ENCODE measurements around the gene BAHCC1.

Gene BAHCC1

DNA sequence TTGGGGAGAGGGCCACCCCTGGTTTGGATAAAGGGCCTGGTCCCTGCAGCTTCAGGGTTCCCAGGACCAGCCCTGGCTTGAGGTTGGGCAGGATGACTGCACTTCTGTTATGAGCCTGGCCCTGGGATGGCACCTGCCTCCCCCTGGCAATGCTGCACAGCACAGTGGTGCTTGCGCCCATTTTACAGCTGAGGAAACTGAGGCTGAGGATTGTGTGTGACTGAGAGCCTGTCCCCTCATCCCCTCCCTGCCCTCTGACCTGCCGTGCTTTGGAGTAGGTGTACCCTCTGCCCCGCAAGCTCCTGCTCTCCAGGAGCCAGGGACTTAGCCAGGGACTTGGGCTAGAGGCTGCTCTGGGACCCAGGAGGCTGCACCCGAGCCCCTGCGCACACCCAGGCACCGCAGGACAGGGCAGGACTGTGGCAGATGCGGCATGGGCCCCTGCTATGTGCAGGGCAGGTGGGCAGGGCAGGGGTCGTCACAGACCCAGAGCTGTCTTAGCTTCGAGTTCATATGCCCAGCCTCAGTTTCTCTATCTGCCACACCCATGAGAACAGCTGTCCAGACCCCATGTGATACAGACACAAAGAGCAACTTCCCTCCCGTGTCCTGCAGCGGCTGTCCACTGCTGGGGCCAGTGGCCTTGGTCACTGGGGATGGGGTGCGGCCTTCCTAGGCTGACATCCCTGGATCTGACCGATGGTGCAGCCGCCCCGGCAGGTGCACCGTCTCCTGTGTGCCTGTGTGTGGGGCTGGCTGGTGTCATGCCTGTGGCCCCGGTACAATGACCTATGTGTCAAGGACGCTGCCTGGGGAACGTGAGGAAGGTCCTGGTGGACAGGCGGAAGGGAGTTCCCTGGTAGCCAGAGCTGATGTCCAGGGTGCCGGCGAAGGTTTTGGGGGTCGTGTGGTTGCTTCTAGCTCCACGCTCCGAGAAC lies 36.6 kb downstream of the BAHCC1 start:
- no peaks in the 10 kb centered on the region for H3K36me3 ChIP-seq (replicated peaks; ENCODE audit: low read depth, low read length)
- no peaks in the 10 kb centered on the region for H3K9me3 ChIP-seq (ENCODE audit: insufficient read depth, low read length)
- no peak overlapping the region for H3K4me3 ChIP-seq (ENCODE audit: low read length)
- no peak overlapping the region for H3K4me2 ChIP-seq (ENCODE audit: low read length)
- no peaks in the 10 kb centered on the region for H4K20me1 ChIP-seq (ENCODE audit: insufficient read depth, low read length)
- TF ChIP-seq, protein P1, sequence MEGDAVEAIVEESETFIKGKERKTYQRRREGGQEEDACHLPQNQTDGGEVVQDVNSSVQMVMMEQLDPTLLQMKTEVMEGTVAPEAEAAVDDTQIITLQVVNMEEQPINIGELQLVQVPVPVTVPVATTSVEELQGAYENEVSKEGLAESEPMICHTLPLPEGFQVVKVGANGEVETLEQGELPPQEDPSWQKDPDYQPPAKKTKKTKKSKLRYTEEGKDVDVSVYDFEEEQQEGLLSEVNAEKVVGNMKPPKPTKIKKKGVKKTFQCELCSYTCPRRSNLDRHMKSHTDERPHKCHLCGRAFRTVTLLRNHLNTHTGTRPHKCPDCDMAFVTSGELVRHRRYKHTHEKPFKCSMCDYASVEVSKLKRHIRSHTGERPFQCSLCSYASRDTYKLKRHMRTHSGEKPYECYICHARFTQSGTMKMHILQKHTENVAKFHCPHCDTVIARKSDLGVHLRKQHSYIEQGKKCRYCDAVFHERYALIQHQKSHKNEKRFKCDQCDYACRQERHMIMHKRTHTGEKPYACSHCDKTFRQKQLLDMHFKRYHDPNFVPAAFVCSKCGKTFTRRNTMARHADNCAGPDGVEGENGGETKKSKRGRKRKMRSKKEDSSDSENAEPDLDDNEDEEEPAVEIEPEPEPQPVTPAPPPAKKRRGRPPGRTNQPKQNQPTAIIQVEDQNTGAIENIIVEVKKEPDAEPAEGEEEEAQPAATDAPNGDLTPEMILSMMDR (IDR thresholded peaks at IDR 0.05; ENCODE audit: low read depth, low read length), result no peak
- TF ChIP-seq EZH2phosphoT487 (IDR thresholded peaks at IDR 0.05; ENCODE audit: low read depth), result no peak
- no peaks in the 10 kb centered on the region for H3K4me1 ChIP-seq (ENCODE audit: low read length)
- H3K79me2 ChIP-seq (ENCODE audit: low read length), result no peaks in the 10 kb centered on the region
- no peak overlapping the region for H2AFZ ChIP-seq (ENCODE audit: low read depth, low read length)
- no peaks in the 10 kb centered on the region; the same call in 1 of the 2 replicates for H3K27me3 ChIP-seq (ENCODE audit: low read depth, low read length)
- no peak overlapping the region for H3K9ac ChIP-seq (ENCODE audit: low read length)
- H3K27ac ChIP-seq (ENCODE audit: low read length), result no peak overlapping the region

DNA sequence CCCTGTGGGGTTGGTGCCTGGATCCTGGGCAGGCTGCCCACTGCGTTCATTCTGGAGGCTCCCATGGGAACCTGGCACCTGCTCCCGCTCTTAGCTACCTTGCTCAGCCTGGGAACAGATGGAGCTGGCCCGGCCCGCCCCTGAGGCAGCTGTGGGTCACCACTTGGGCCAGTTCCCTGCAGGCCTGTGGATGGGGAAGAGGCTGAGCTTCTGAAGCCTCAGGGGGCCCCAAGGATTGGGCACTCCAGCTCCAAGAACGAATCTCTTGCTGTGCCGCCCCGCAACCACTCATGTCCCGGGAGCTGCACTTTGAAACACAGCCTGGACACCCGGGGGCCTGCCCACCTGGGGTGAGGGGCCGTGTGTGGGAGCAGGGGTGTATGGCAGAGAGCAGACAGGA lies 37.7 kb downstream of the BAHCC1 start:
- Histone ChIP-seq H3K4me1 (ENCODE audit: low read length) (no peaks in the 10 kb centered on the region), H2AFZ (ENCODE audit: low read depth, low read length) (no peak overlapping the region), H3K36me3 (replicated peaks; ENCODE audit: low read depth, low read length) (no peaks in the 10 kb centered on the region), H3K27me3 (ENCODE audit: low read depth, low read length) (no peaks in the 10 kb centered on the region; the same call in 1 of the 2 replicates), H3K27ac (ENCODE audit: low read length) (no peak overlapping the region), H3K9me3 (ENCODE audit: insufficient read depth, low read length) (no peaks in the 10 kb centered on the region), H3K9ac (ENCODE audit: low read length) (no peak overlapping the region), H3K4me3 (ENCODE audit: low read length) (no peak overlapping the region), H3K4me2 (ENCODE audit: low read length) (no peak overlapping the region), H3K79me2 (ENCODE audit: low read length) (no peaks in the 10 kb centered on the region), H4K20me1 (ENCODE audit: insufficient read depth, low read length) (no peaks in the 10 kb centered on the region)
- TF ChIP-seq, protein P1 (IDR thresholded peaks at IDR 0.05; ENCODE audit: low read depth, low read length), result no peak
- no peak for TF ChIP-seq EZH2phosphoT487 (IDR thresholded peaks at IDR 0.05; ENCODE audit: low read depth)

DNA sequence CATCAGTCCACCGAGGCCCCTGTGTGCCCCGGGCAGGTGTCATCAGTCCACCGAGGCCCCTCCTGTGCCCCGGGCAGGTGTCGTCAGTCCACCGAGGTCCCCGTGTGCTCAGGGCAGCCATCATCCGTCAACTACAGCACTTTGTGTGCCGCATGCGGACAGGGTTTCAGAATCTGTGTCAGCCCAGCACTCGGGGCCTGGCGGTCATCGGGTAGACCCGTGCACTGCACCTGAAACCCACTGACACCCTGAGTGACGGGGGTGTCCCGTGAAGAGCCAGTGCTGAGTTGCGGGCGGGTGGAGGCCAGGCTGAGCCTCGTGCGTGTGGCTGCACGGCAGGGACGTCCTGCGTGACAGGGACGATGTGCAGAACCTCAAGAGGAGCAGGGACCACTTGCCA lies 38.4 kb downstream of the BAHCC1 start:
- no peak overlapping the region for H2AFZ ChIP-seq (ENCODE audit: low read depth, low read length)
- no peaks in the 10 kb centered on the region for H3K4me1 ChIP-seq (ENCODE audit: low read length)
- TF ChIP-seq EZH2phosphoT487 (IDR thresholded peaks at IDR 0.05; ENCODE audit: low read depth), result no peak
- TF ChIP-seq, protein P1 (IDR thresholded peaks at IDR 0.05; ENCODE audit: low read depth, low read length), result no peak
- H4K20me1 ChIP-seq (ENCODE audit: insufficient read depth, low read length), result no peaks in the 10 kb centered on the region
- no peaks in the 10 kb centered on the region for H3K9me3 ChIP-seq (ENCODE audit: insufficient read depth, low read length)
- H3K79me2 ChIP-seq (ENCODE audit: low read length), result no peaks in the 10 kb centered on the region
- H3K4me2 ChIP-seq (ENCODE audit: low read length), result no peak overlapping the region
- no peak overlapping the region for H3K4me3 ChIP-seq (ENCODE audit: low read length)
- no peak overlapping the region for H3K27ac ChIP-seq (ENCODE audit: low read length)
- H3K27me3 ChIP-seq (ENCODE audit: low read depth, low read length), result no peaks in the 10 kb centered on the region; the same call in 1 of the 2 replicates
- H3K9ac ChIP-seq (ENCODE audit: low read length), result no peak overlapping the region
- H3K36me3 ChIP-seq (replicated peaks; ENCODE audit: low read depth, low read length), result no peaks in the 10 kb centered on the region

DNA sequence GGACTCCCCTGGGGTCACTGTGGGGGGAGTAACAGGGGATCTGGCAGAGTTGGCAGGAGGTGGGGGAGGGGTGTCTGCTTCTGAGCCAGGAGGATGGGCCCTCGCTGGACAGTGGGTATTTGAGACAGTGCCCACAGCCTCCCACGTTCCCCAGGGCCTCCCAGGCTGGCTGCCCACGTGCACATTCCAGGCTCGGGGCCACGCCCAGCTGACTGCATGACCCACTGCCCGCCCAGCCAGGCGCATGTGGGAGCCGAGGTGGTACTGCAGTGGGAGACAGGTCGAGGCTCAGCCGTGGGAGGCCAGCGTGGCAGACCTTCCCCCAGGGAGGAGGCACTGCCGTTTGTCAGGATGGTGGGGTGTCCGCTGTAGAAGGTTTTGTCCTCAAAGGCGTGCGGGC lies 38.8 kb downstream of the BAHCC1 start:
- Histone ChIP-seq H3K4me1 (ENCODE audit: low read length) (no peaks in the 10 kb centered on the region), H3K9me3 (ENCODE audit: insufficient read depth, low read length) (no peaks in the 10 kb centered on the region), H2AFZ (ENCODE audit: low read depth, low read length) (no peak overlapping the region), H3K9ac (ENCODE audit: low read length) (no peak overlapping the region), H3K27me3 (ENCODE audit: low read depth, low read length) (no peaks in the 10 kb centered on the region; the same call in 1 of the 2 replicates), H4K20me1 (ENCODE audit: insufficient read depth, low read length) (no peaks in the 10 kb centered on the region), H3K4me3 (ENCODE audit: low read length) (no peak overlapping the region), H3K36me3 (replicated peaks; ENCODE audit: low read depth, low read length) (no peaks in the 10 kb centered on the region), H3K27ac (ENCODE audit: low read length) (no peak overlapping the region), H3K4me2 (ENCODE audit: low read length) (no peak overlapping the region), H3K79me2 (ENCODE audit: low read length) (no peaks in the 10 kb centered on the region)
- TF ChIP-seq, protein P1 (IDR thresholded peaks at IDR 0.05; ENCODE audit: low read depth, low read length), result no peak
- TF ChIP-seq EZH2phosphoT487 (IDR thresholded peaks at IDR 0.05; ENCODE audit: low read depth), result no peak

Data from OCI-LY3 (cell line).